GM06990 (cell line): ENCODE results near the gene WFIKKN1.

ENCODE experiments used
- DNase-seq: peaks from one replicate; pipeline ENCODE4 v3.0.0-alpha.2; 2011; ENCODE audit not compliant: insufficient read length; ENCODE audit errors: extremely low read depth
- H3K27me3 ChIP-seq: replicated peaks from 2 replicates; pipeline ENCODE4 v1.6.0; 2011; ENCODE audit warnings: low read length; ENCODE audit not compliant: control insufficient read depth, insufficient read depth
- H3K36me3 ChIP-seq: 2 replicates; pipeline ENCODE4 v1.5.1; 2011; ENCODE audit warnings: low read length; ENCODE audit not compliant: control insufficient read depth, insufficient read depth
- H3K4me3 ChIP-seq: replicated peaks from 2 replicates; pipeline ENCODE4 v1.5.1; 2011; ENCODE audit warnings: low read depth, mild to moderate bottlenecking, control low read depth, low read length
- CTCF ChIP-seq: IDR thresholded peaks from 2 replicates; pipeline ENCODE4 v1.5.1; 2011; ENCODE audit warnings: low read length, control low read depth, mild to moderate bottlenecking, inconsistent platforms; ENCODE audit not compliant: insufficient read depth, poor library complexity, severe bottlenecking

Gene WFIKKN1

GRCh38 chr16:622920-623280, 7.9 kb upstream of the WFIKKN1 start:
- TF ChIP-seq CTCF = no peak
- no peaks in the 10 kb centered on the region for H3K27me3 ChIP-seq
- H3K4me3 ChIP-seq = no peak overlapping the region
- no peaks in the 10 kb centered on the region; the same call in 1 of the 2 replicates for H3K36me3 ChIP-seq
- no peak for DNase-seq

DNA sequence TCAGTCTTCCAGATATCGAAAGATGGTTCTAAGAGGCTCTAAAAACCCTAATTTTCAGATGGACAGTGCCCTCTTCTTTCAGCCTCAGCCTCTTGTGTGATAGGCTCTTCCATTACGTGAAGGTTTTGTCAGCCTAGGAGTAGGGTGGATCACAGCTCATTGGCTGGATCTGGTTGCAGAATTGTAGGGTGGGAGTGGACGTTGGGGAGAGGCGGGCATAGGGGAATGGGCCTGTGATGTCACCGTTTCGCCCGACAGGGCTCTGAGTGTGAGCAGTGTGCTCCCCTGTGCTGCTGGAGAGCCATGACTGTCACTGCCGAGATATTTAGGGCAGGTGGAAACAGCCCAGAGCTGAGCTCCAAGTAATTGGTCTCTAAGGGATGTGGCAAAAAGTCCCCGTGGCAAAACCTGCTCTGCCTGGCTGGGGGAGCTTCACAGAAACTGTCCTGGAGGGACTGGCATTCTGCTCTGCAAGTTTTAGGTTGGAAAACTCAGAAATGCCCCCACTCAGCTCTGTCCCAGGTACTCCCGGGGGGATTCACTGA, 6.2 kb upstream of the WFIKKN1 start:
- no peak for TF ChIP-seq CTCF
- Histone ChIP-seq H3K27me3 (no peaks in the 10 kb centered on the region), H3K36me3 (no peaks in the 10 kb centered on the region; the same call in 1 of the 2 replicates), H3K4me3 (no peak overlapping the region)
- no peak for DNase-seq

- TF ChIP-seq CTCF = no peak
- no peaks in the 10 kb centered on the region; the same call in 1 of the 2 replicates for H3K36me3 ChIP-seq
- H3K27me3 ChIP-seq = no peaks in the 10 kb centered on the region
- DNase-seq = no peak
- no peak overlapping the region for H3K4me3 ChIP-seq
These were observed 5.4 kb upstream of the WFIKKN1 start for GRCh38 chr16:625117-625976.

DNA sequence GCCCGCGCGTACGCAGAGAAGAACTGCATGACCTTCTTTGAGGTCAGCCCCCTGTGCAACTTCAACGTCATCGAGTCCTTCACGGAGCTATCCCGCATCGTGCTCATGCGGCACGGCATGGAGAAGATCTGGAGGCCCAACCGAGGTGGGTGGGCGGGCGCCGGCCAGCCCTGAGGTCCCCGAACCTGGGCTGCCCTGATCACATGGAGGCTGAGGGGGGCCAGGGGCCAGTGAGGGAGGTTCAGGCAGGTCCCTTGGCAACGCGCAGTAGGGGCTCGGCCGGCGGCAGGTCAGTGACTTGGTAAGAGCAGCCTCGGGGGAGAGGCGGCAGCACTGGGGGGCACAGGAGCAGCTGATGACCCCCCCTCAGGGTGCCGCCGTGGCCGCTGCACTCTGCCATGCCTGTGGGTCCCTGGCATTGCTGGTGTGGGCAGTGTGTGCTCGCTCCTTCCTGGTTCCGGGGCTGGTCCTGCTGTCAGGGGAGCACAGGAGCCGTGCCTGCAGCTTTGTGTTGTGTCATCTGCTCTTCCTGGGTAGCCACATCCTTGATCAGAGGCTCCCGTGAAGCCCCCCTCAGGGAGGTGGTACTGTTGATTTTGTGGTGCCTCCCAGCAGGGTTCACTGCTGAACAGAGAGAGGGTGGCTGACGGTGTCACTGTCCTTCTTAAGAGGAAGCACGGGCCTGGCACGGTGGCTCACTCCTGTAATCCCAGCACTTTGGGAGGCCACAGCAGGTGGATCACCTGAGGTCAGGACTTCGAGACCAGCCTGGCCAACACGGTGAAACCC, 4.6 kb upstream of the WFIKKN1 start:
- no peaks in the 10 kb centered on the region for H3K27me3 ChIP-seq
- no peak for DNase-seq
- no peak for TF ChIP-seq CTCF
- no peak overlapping the region for H3K4me3 ChIP-seq
- H3K36me3 ChIP-seq = no peaks in the 10 kb centered on the region; the same call in 1 of the 2 replicates

GRCh38 chr16:626787-627453, 3.9 kb upstream of the WFIKKN1 start:
- TF ChIP-seq CTCF = no peak
- Histone ChIP-seq H3K27me3 (no peaks in the 10 kb centered on the region), H3K4me3 (no peak overlapping the region), H3K36me3 (no peaks in the 10 kb centered on the region; the same call in 1 of the 2 replicates)
- DNase-seq = no peak
